ENCODE results near the gene RMND5B.

DNA sequence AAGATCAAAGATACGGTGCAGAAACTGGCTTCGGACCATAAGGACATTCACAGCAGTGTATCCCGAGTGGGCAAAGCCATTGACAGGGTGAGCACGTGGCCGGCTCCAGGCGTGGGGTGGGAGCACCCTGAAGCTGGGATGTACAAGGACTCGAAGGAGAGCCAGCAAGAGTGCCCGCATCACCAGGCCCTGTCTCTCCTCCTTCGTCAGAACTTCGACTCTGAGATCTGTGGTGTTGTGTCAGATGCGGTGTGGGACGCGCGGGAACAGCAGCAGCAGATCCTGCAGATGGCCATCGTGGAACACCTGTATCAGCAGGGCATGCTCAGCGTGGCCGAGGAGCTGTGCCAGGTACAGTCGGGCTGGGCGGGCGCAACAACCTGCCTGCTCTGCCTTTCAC lies 11.8 kb downstream of the RMND5B start:
- TF ChIP-seq, protein P1, sequence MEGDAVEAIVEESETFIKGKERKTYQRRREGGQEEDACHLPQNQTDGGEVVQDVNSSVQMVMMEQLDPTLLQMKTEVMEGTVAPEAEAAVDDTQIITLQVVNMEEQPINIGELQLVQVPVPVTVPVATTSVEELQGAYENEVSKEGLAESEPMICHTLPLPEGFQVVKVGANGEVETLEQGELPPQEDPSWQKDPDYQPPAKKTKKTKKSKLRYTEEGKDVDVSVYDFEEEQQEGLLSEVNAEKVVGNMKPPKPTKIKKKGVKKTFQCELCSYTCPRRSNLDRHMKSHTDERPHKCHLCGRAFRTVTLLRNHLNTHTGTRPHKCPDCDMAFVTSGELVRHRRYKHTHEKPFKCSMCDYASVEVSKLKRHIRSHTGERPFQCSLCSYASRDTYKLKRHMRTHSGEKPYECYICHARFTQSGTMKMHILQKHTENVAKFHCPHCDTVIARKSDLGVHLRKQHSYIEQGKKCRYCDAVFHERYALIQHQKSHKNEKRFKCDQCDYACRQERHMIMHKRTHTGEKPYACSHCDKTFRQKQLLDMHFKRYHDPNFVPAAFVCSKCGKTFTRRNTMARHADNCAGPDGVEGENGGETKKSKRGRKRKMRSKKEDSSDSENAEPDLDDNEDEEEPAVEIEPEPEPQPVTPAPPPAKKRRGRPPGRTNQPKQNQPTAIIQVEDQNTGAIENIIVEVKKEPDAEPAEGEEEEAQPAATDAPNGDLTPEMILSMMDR (IDR thresholded peaks at IDR 0.05; ENCODE audit: low read depth, low read length, missing input control) = no peak
- TF ChIP-seq TAF1 (conservative IDR thresholded peaks at IDR 0.05) (no peak), JUND (IDR thresholded peaks at IDR 0.05) (no peak)
- TF ChIP-seq, protein P2, sequence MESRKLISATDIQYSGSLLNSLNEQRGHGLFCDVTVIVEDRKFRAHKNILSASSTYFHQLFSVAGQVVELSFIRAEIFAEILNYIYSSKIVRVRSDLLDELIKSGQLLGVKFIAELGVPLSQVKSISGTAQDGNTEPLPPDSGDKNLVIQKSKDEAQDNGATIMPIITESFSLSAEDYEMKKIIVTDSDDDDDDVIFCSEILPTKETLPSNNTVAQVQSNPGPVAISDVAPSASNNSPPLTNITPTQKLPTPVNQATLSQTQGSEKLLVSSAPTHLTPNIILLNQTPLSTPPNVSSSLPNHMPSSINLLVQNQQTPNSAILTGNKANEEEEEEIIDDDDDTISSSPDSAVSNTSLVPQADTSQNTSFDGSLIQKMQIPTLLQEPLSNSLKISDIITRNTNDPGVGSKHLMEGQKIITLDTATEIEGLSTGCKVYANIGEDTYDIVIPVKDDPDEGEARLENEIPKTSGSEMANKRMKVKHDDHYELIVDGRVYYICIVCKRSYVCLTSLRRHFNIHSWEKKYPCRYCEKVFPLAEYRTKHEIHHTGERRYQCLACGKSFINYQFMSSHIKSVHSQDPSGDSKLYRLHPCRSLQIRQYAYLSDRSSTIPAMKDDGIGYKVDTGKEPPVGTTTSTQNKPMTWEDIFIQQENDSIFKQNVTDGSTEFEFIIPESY (IDR thresholded peaks at IDR 0.05) = no peak

All from liver (tissue), 3 donors.